Stomach (tissue), 4 donors: ENCODE measurements around the gene CDC42BPG.

Experiments
- CTCF ChIP-seq, 7 experiments: fragments of 450-650 bp in 4 of 7; fragments of 200-600 bp in 3 of 7; sonication (generic) in 3 of 7; IDR thresholded peaks; one replicate each; pipeline ENCODE4 v1.5.1; 2016 to 2019; ENCODE audit warnings: antibody characterized with exemption in 7 of 7, control low read depth in 2 of 7, mild to moderate bottlenecking in 1 of 7
- EP300 ChIP-seq: sonication (generic); formaldehyde crosslinking; IDR thresholded peaks from one replicate; pipeline ENCODE4 v1.6.1; 2017; ENCODE audit warnings: antibody characterized with exemption
- POLR2A ChIP-seq, 4 donors: fragments of 450-650 bp; IDR thresholded peaks; one replicate each; pipeline ENCODE4 v1.6.1; 2016; ENCODE audit warnings: antibody characterized with exemption in 4 of 4, control low read depth in 2 of 4, mild to moderate bottlenecking in 1 of 4, moderate library complexity in 1 of 4
- POLR2AphosphoS5 ChIP-seq, 3 donors: sonication (generic); formaldehyde crosslinking; IDR thresholded peaks; one replicate each; pipeline ENCODE4 v1.6.1; 2016; ENCODE audit warnings: antibody characterized with exemption in 3 of 3

- TF ChIP-seq CTCF (IDR thresholded peaks at IDR 0.05): no peak
- TF ChIP-seq POLR2AphosphoS5 (IDR thresholded peaks at IDR 0.05): no peak
- TF ChIP-seq POLR2A (IDR thresholded peaks at IDR 0.05): no peak
- no peak for TF ChIP-seq EP300
Observed at GRCh38 chr11:64827451-64827839, 17.0 kb downstream of the CDC42BPG start.
